Measurements from ENCODE around the gene STRA8. TPM values are rescaled to one million over a fixed set of nuclear protein-coding genes. Genes with fewer than 3 reads are reported as not detected.

STRA8 gene
- total RNA-seq, 1 experiment from 2014 or later: not detected

DNA sequence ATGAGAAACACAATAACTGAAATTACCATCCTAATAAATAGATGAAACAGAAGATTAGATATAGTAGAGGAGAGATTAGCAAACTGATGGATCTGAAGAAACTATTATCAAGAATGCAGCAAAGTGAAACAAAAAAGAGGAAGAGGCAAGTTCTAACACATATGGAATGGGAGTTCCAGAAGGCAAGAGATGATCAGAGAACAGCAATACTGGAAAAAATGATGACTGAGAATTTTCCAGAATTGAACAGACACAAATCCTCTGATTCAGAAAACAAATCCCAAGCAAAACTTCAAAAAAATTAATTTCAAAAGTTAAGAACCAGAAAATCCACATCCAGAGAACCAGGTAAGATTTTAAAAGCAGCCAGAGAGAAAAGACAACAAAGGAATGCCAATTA is 42.9 kb upstream of the STRA8 start:
- Mint-ChIP-seq H3K4me3 (ENCODE audit: unreplicated experiment) (no peak overlapping the region), H3K36me3 (ENCODE audit: insufficient read depth, unreplicated experiment) (no peaks in the 10 kb centered on the region), H3K27me3 (ENCODE audit: insufficient read depth, unreplicated experiment) (no peaks in the 10 kb centered on the region), H3K4me1 (ENCODE audit: insufficient read depth, unreplicated experiment) (no peaks in the 10 kb centered on the region), H3K9me3 (ENCODE audit: unreplicated experiment) (no peaks in the 10 kb centered on the region), H3K27ac (ENCODE audit: low read depth, unreplicated experiment) (no peak overlapping the region)
- TF ChIP-seq, protein P1, sequence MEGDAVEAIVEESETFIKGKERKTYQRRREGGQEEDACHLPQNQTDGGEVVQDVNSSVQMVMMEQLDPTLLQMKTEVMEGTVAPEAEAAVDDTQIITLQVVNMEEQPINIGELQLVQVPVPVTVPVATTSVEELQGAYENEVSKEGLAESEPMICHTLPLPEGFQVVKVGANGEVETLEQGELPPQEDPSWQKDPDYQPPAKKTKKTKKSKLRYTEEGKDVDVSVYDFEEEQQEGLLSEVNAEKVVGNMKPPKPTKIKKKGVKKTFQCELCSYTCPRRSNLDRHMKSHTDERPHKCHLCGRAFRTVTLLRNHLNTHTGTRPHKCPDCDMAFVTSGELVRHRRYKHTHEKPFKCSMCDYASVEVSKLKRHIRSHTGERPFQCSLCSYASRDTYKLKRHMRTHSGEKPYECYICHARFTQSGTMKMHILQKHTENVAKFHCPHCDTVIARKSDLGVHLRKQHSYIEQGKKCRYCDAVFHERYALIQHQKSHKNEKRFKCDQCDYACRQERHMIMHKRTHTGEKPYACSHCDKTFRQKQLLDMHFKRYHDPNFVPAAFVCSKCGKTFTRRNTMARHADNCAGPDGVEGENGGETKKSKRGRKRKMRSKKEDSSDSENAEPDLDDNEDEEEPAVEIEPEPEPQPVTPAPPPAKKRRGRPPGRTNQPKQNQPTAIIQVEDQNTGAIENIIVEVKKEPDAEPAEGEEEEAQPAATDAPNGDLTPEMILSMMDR (IDR thresholded peaks at IDR 0.05; ENCODE audit: unreplicated experiment): no peak
- ChIA-PET CTCF (interaction anchor here (1.1 kb wide), 1 partner anchor 557 kb away, joined by 4 read pairs; no protein-coding TSS in a partner anchor), POLR2A (interaction anchor here (0.6 to 2.5 kb wide), 8 partner anchors 12 to 54 kb away, joined by 3 to 14 read pairs (median 3); partner anchors contain the start of genes CYREN and WDR91)
- DNase-seq (ENCODE audit: unreplicated experiment): no peak
- intact Hi-C loops (cut with micrococcal nuclease): no loop called here
- no TSS peak for BruUV-seq (replicated peaks)

DNA sequence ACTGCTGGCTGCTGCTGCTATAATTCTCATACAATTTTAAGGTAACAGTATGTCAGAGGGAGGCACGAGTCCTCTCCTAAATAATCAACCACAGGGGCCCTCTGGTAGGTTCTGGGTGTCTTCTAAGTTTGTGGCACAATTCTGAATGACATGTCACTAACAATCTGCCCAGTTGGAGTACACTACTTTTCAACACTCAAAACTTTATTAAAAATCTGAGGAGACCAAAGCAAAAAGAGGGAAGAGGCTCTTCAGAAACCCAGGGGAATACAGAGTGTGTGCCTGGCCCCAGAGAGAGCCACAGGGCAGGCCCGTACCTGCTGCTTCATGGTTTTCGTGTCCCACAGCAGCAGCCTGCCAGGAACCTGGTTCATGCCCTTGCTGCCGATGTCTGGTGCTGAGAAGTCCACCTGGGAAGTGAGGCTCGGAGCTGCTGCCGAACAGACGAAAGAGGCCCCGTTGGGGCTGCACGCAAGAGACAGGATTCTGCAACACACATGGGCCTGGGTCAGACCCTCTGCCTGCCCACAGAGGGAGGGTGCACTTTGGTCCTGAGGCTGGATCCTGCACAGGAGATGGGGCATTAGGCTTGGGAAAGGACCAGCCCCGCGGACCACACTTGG is 40.6 kb upstream of the STRA8 start:
- H3K4me3 Mint-ChIP-seq (ENCODE audit: unreplicated experiment): no peak overlapping the region
- DNase-seq (ENCODE audit: unreplicated experiment): no peak
- H3K27me3 Mint-ChIP-seq (ENCODE audit: insufficient read depth, unreplicated experiment): no peaks in the 10 kb centered on the region
- BruUV-seq (replicated peaks): no TSS peak
- H3K4me1 Mint-ChIP-seq (ENCODE audit: insufficient read depth, unreplicated experiment): no peaks in the 10 kb centered on the region
- TF ChIP-seq, protein P1 (IDR thresholded peaks at IDR 0.05; ENCODE audit: unreplicated experiment): no peak
- ChIA-PET POLR2A (no interaction called here), CTCF (no interaction called here)
- H3K36me3 Mint-ChIP-seq (ENCODE audit: insufficient read depth, unreplicated experiment): peaks cover 6% of the 10 kb centered on the region
- no peak overlapping the region for H3K27ac Mint-ChIP-seq (ENCODE audit: low read depth, unreplicated experiment)
- intact Hi-C loops (cut with micrococcal nuclease): no loop called here
- H3K9me3 Mint-ChIP-seq (ENCODE audit: unreplicated experiment): no peaks in the 10 kb centered on the region

DNA sequence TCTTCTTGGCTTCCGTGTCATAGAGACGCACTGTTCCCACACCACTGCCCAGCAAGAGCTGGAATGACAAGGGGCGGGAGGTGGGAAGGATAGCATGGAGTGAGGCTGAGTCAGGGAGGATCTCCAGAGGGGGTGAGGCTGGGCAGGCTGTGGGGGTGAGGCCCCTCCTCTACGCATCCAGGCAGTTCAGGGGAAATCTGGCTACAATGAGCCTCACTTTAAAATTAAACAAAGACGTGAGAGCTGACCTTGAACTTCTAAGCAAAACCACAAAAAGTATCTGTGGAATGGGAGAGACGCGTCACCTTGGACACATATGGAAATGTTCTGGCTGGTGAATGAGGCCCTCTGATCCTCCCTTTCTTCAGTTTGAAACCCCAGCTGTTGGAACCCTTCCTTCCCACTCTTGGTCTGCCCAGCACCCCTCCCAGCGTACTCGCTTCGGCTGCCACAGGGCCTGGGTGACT is 40.0 kb upstream of the STRA8 start:
- Mint-ChIP-seq H3K27me3 (ENCODE audit: insufficient read depth, unreplicated experiment) (no peaks in the 10 kb centered on the region), H3K4me3 (ENCODE audit: unreplicated experiment) (no peak overlapping the region), H3K4me1 (ENCODE audit: insufficient read depth, unreplicated experiment) (no peaks in the 10 kb centered on the region), H3K36me3 (ENCODE audit: insufficient read depth, unreplicated experiment) (peaks cover 6% of the 10 kb centered on the region), H3K27ac (ENCODE audit: low read depth, unreplicated experiment) (no peak overlapping the region), H3K9me3 (ENCODE audit: unreplicated experiment) (no peaks in the 10 kb centered on the region)
- no peak for DNase-seq (ENCODE audit: unreplicated experiment)
- CTCF ChIA-PET: interaction anchor here (0.6 kb wide), 1 partner anchor 1344 kb away, joined by 3 read pairs; no protein-coding TSS in a partner anchor
- TF ChIP-seq, protein P1 (IDR thresholded peaks at IDR 0.05; ENCODE audit: unreplicated experiment): no peak
- no TSS peak for BruUV-seq (replicated peaks)
- intact Hi-C loops (cut with micrococcal nuclease): no loop called here
- POLR2A ChIA-PET: interaction anchor here (0.7 kb wide), 1 partner anchor 293 kb away, joined by 4 read pairs; no protein-coding TSS in a partner anchor

DNA sequence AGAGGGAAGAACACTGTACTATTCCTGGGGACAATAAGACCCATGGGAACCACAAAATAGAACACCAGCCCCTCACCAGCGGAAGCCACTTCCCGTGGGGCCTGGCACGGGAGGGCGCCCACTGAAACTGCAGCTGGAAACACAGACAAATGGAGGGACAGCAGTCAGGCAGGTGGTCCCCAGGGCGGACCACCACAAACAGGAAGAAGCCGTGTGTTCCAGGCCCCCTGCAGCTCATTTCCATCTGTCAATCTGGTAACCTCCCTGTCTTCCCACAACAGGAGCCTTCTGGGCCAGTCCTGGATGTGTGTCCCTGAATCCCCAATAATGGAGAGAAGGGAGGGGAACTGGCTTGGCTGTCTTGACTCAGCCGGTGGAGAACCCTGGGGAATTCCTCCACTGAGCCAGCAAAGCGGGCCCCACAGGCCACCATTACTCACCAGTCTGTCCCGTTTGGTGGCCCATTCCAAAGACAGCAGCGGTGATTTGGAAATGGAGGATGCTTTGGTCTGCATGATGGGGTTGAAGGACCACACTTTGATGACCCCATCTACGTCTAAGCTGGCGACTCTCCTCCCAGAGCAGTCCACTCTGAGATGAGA is 39.0 kb upstream of the STRA8 start:
- Mint-ChIP-seq H3K27me3 (ENCODE audit: insufficient read depth, unreplicated experiment) (no peaks in the 10 kb centered on the region), H3K36me3 (ENCODE audit: insufficient read depth, unreplicated experiment) (peaks cover 6% of the 10 kb centered on the region), H3K9me3 (ENCODE audit: unreplicated experiment) (no peaks in the 10 kb centered on the region), H3K4me1 (ENCODE audit: insufficient read depth, unreplicated experiment) (no peaks in the 10 kb centered on the region), H3K4me3 (ENCODE audit: unreplicated experiment) (no peak overlapping the region), H3K27ac (ENCODE audit: low read depth, unreplicated experiment) (no peak overlapping the region)
- no TSS peak for BruUV-seq (replicated peaks)
- intact Hi-C loops (cut with micrococcal nuclease): no loop called here
- no peak for DNase-seq (ENCODE audit: unreplicated experiment)
- POLR2A ChIA-PET: interaction anchor here (0.7 to 1.2 kb wide), 3 partner anchors 19 to 294 kb away, joined by 3 to 4 read pairs (median 3); no protein-coding TSS in a partner anchor
- CTCF ChIA-PET: interaction anchor here (0.6 to 1.2 kb wide), 2 partner anchors 14 to 17 kb away, joined by 3 to 4 read pairs; no protein-coding TSS in a partner anchor
- TF ChIP-seq, protein P1 (IDR thresholded peaks at IDR 0.05; ENCODE audit: unreplicated experiment): no peak
